ENCODE measurements around the gene ACADSB. TPM values are rescaled to one million over a fixed set of nuclear protein-coding genes. Genes with fewer than 3 reads are reported as not detected.
A peak's percentile ranks its signal among the peaks of the same experiment; 100 is the strongest.

The ACADSB gene
- total RNA-seq: 36.1 TPM

- DNase-seq (ENCODE audit: low spot score): peak; percentile 97
Measured at GRCh38 chr10:123008355-123009104, at the start of gene ACADSB, which contains the start of gene IKZF5. TSS of gene ACADSB (plus strand) at chr10:123009006. CDS start at chr10:123009030, 24 bp downstream. TSS of gene IKZF5 (minus strand) at chr10:123008795. CDS start at chr10:122998625, 10,170 bp downstream.

- DNase-seq (ENCODE audit: low spot score): no peak
Measured at GRCh38 chr10:122962405-122962804, 46.4 kb upstream of the ACADSB start.

GRCh38 chr10:122966879-122967278 lies 41.9 kb upstream of the ACADSB start:
- no peak for DNase-seq (ENCODE audit: low spot score)

GRCh38 chr10:122968698-122969097 lies 40.1 kb upstream of the ACADSB start:
- DNase-seq (ENCODE audit: low spot score): no peak

GRCh38 chr10:122974023-122974422 lies 34.8 kb upstream of the ACADSB start:
- DNase-seq (ENCODE audit: low spot score): peak; percentile 24

- DNase-seq (ENCODE audit: low spot score): no peak
Measured at GRCh38 chr10:122974543-122975064, 34.2 kb upstream of the ACADSB start.

GRCh38 chr10:122980209-122981065 lies 28.4 kb upstream of the ACADSB start, which contains the start of gene PSTK:
TSS of gene PSTK (plus strand) at chr10:122980401. CDS start at chr10:122980480, 79 bp downstream.
- DNase-seq (ENCODE audit: low spot score): peak; percentile 92

GRCh38 chr10:122981066-122981464 lies 27.7 kb upstream of the ACADSB start:
- no peak for DNase-seq (ENCODE audit: low spot score)

- DNase-seq (ENCODE audit: low spot score): no peak
Measured at GRCh38 chr10:122983898-122984297, 24.9 kb upstream of the ACADSB start.

- DNase-seq (ENCODE audit: low spot score): no peak
Measured at GRCh38 chr10:122984708-122985107, 24.1 kb upstream of the ACADSB start.

- DNase-seq (ENCODE audit: low spot score): no peak
Measured at GRCh38 chr10:122986335-122986734, 22.5 kb upstream of the ACADSB start.

- DNase-seq (ENCODE audit: low spot score): no peak
Measured at GRCh38 chr10:122988501-122988900, 20.3 kb upstream of the ACADSB start.

- no peak for DNase-seq (ENCODE audit: low spot score)
Measured at GRCh38 chr10:122990278-122990677, 18.5 kb upstream of the ACADSB start.

GRCh38 chr10:122992031-122992585 lies 16.7 kb upstream of the ACADSB start:
- DNase-seq (ENCODE audit: low spot score): no peak

- DNase-seq (ENCODE audit: low spot score): no peak
Measured at GRCh38 chr10:122993797-122994336, 14.9 kb upstream of the ACADSB start.

GRCh38 chr10:122995936-122996335 lies 12.9 kb upstream of the ACADSB start:
- no peak for DNase-seq (ENCODE audit: low spot score)

- DNase-seq (ENCODE audit: low spot score): no peak
Measured at GRCh38 chr10:122997864-122998263, 10.9 kb upstream of the ACADSB start.

- DNase-seq (ENCODE audit: low spot score): no peak
Measured at GRCh38 chr10:122998360-122998917, 10.4 kb upstream of the ACADSB start.

GRCh38 chr10:122998934-122999333 lies 9.9 kb upstream of the ACADSB start:
- DNase-seq (ENCODE audit: low spot score): no peak

GRCh38 chr10:122999347-122999746 lies 9.5 kb upstream of the ACADSB start:
- no peak for DNase-seq (ENCODE audit: low spot score)

- DNase-seq (ENCODE audit: low spot score): no peak
Measured at GRCh38 chr10:123000155-123000554, 8.7 kb upstream of the ACADSB start.
